ENCODE measurements around the gene POU6F2.

POU6F2 gene

GRCh38 chr7:39056153-39056552 is 78.4 kb downstream of the POU6F2 start:
- H3K4me3 ChIP-seq (replicated peaks; ENCODE audit: low read depth, low read length) = no peak overlapping the region
- no peak for DNase-seq (ENCODE audit: low read depth)
- TF ChIP-seq, protein P1, sequence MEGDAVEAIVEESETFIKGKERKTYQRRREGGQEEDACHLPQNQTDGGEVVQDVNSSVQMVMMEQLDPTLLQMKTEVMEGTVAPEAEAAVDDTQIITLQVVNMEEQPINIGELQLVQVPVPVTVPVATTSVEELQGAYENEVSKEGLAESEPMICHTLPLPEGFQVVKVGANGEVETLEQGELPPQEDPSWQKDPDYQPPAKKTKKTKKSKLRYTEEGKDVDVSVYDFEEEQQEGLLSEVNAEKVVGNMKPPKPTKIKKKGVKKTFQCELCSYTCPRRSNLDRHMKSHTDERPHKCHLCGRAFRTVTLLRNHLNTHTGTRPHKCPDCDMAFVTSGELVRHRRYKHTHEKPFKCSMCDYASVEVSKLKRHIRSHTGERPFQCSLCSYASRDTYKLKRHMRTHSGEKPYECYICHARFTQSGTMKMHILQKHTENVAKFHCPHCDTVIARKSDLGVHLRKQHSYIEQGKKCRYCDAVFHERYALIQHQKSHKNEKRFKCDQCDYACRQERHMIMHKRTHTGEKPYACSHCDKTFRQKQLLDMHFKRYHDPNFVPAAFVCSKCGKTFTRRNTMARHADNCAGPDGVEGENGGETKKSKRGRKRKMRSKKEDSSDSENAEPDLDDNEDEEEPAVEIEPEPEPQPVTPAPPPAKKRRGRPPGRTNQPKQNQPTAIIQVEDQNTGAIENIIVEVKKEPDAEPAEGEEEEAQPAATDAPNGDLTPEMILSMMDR (IDR thresholded peaks at IDR 0.05; ENCODE audit: low read length, missing control alignments) = no peak

GRCh38 chr7:39062811-39063210 is 85.1 kb downstream of the POU6F2 start:
- DNase-seq (ENCODE audit: low read depth) = no peak
- no peak overlapping the region for H3K4me3 ChIP-seq (replicated peaks; ENCODE audit: low read depth, low read length)
- TF ChIP-seq, protein P1 (IDR thresholded peaks at IDR 0.05; ENCODE audit: low read length, missing control alignments) = no peak

DNA sequence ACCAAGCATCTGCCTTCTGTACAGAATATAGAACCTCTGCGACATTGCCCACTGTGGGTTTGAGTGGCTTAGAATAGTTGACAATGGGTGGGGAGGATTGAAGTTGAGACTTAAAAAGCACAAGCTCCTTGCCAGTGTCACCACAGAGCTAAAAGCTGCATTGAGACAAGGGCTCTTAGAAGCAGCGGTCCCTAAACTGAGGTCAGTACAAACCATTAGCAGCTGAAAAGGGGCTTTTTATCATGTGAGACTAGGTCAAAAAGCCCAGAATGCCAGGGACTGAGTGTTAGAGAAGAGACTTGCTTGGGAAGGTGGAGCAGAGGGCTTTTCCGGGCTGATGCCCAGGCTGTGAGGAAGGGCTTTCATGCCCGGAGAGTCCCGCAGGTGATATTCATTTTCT is 91.3 kb downstream of the POU6F2 start:
- no peak overlapping the region for H3K4me3 ChIP-seq (replicated peaks; ENCODE audit: low read depth, low read length)
- no peak for DNase-seq (ENCODE audit: low read depth)
- TF ChIP-seq, protein P1 (IDR thresholded peaks at IDR 0.05; ENCODE audit: low read length, missing control alignments) = no peak

DNA sequence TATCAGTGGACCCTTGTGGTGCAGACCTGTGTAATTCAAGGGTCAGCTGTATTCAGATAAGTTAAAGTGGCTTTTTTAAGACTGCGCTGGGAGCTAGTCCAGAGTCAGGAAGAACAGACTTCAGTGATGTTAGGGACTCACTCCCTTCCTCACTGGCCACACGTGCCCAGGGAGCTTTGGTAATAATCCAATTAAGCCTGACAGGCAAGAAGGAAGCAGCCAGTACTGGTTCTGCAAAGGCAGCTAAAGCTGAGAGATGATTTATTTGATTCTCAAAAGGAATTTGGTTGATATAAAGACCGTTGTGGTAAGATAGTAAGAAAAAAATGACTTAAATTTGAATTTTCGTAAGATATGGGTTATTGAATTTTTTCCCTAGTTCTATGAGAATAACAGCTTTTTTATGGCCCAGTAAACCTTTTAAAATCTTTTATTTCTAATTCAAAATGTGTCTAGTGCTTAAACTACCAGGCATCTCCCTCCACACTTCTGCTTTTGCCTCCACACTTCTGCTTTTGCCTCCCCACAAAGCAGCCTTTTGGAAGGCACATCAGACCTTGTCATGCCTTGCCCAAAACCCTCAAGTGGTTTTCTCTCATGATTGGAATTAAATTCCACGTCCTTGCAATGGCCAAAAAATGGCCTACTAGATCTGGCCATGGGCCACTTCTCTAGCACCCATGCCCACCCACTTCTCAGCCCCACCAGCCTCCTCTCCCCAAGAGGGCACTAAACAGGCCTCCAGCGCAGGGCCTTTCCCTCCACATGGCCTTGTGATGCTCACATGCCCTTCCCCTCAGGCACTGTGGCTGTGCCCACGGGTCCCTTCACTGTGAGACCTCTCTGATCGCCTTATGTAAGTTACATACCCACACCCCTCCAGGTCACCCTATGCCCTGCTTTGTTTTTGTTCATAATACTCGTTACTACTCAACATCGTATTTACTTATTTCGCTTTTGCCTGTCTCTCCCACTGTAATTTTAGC is 92.5 kb downstream of the POU6F2 start:
- H3K4me3 ChIP-seq (replicated peaks; ENCODE audit: low read depth, low read length) = no peak overlapping the region
- DNase-seq (ENCODE audit: low read depth) = no peak
- TF ChIP-seq, protein P1 (IDR thresholded peaks at IDR 0.05; ENCODE audit: low read length, missing control alignments) = no peak

DNA sequence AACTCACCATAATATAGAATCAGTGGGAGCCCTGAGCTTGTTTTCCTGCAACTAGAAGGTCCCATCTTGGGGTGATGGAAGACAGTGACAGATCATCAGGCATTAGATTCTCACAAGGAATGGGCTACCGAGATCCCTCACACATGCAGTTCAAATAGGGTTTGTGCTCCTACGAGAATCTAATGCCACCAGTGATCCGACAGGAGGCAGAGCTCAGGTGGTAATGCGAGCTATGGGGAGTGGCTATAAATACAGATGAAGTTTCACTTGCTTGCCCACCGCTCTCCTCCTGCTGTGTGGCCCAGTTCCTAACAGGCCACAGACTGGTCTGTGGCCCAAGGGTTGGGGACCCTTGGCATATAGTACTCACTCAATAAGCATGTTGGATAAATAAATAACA is 93.4 kb downstream of the POU6F2 start:
- no peak overlapping the region for H3K4me3 ChIP-seq (replicated peaks; ENCODE audit: low read depth, low read length)
- TF ChIP-seq, protein P1 (IDR thresholded peaks at IDR 0.05; ENCODE audit: low read length, missing control alignments) = no peak
- no peak for DNase-seq (ENCODE audit: low read depth)

DNA sequence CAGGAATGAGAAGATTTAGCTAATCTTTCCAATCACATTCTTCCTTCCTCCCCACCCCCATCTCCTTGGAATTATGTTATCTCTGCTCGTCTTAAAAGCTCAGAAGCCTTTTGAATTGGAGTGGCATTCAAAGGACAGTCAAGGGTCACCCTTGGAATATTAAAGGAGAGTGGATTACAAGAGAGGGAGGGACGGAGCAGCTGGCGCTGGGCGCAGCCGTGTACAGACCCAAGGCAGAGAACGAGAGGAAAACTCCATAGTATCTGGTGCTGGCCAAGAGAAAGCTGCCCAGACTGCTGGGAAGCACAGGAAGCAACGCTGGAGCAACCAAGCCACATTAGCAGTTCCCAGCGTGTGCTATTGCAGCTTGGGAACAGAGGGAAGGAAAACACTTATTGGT is 95.7 kb downstream of the POU6F2 start:
- no peak overlapping the region for H3K4me3 ChIP-seq (replicated peaks; ENCODE audit: low read depth, low read length)
- DNase-seq (ENCODE audit: low read depth) = no peak
- TF ChIP-seq, protein P1 (IDR thresholded peaks at IDR 0.05; ENCODE audit: low read length, missing control alignments) = no peak

Measured in fibroblast of pulmonary artery (primary cell).